HG03442 (cell line): Measurements from ENCODE around the gene GATA3.

Experiments
- ATAC-seq: cut with Tn5 transposase; IDR thresholded peaks from one replicate; pipeline ENCODE4 v1.9.1; 2021; ENCODE audit warnings: mild to moderate bottlenecking, moderate library complexity; ENCODE audit not compliant: unreplicated experiment

The GATA3 gene

GRCh38 chr10:8037941-8038894 lies 16.3 kb upstream of the GATA3 start:
- ATAC-seq: no peak

DNA sequence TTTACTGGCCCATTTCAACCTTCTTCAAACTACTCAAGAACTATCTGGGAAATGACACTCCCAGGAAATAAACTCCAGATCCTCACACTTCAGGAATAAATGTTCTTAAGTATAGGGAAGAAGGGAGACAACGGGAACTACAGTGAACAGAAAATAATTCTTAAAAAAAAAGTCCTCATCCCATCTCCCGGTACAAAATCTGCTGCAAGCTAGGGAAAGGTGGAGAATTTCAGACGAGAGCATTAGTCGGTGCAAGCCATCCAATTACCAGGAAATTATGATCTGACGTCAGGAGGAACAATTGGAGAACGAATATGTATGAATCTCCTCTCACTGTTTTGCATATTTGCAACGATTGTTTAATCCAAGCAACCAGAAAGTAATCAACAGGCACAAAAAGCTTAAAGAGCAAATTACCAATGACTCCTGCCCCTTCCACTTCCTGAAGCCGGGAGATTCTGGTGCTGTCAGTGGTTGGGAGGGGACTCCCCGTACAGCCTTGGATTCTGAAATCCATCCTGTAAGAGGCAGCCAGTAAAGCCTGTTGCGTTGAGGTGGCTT lies 15.1 kb upstream of the GATA3 start:
- ATAC-seq: no peak

- no peak for ATAC-seq
These were observed 13.8 kb upstream of the GATA3 start for GRCh38 chr10:8040651-8041050.

DNA sequence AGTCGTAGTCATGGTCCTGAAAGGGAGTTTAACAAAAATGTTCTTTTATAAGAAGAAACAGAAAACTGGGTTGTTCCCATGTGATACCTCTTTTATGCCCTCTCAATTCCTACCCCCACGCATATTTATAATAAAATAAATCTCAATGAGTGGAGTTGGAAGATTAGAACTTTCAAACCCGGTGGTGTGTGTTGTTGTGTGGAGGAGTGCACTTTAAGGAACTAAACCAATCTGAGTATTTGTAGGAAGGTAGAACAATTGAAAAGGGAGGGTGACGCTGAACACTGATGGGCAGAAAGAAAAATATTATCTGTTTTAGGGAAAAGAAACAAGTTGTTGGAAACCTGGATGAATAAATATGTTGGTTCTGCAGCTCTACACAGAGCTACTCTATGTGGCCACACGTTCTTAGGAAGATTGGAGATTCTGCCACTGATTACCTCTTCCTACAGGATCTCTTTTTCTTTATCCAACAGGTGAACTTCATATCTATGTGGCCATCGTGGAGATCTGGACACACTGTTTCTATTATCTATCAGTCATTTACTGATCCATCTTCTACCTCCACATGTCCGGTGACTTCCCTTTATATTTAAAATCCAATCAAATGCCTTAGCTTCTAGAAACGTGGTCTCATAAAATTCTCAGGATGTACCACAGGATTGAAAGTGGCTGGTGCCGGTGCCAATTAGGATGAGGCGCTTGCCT lies 13.1 kb upstream of the GATA3 start:
- ATAC-seq: no peak

GRCh38 chr10:8041992-8042720 lies 12.3 kb upstream of the GATA3 start:
- no peak for ATAC-seq

DNA sequence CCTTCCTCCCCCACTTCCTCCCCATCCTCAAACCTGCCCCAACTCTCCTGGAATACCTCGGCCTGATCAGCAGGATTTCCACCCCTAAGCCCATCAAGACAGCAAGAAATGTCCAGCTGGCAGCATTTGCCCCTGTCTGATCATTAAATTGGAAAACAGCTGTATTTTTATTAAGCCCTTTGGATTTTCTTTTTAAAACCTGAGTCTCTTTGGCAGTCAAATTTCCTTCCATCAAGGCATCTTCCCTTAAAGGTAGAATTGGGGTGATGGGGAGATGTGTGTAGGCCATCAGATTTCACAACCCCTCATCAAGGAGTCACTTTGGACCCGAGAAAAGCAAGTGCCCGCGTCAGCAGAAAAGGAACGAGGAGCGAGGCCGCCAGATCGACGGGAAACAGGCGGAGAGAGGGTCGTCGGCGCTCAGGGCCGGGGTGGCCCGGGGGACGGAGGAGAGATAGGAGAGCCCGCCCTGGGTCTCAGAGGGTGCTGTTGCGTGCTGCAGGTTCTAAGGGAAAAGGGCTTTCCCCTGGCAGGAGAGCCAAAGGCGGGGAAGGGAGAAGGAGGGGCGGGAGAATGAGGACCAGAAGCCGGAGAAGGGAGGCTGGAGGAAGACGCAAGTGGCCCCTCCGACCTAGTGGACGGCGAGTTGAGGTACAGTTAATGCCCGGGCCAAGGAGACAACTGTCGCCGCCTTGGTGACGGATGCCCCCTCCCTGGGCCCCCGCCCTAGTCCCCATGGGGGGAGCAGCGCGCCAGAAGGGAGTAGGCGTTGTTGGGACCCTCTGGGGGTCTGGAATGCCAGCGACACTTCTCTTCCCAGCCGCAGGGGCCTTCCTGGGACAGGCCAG lies 11.5 kb upstream of the GATA3 start:
- no peak for ATAC-seq

- no peak for ATAC-seq
These were observed 10.8 kb upstream of the GATA3 start for GRCh38 chr10:8043569-8044306.

- no peak for ATAC-seq
These were observed 10.1 kb upstream of the GATA3 start for GRCh38 chr10:8044331-8044907.

- ATAC-seq: no peak
These were observed 9.4 kb upstream of the GATA3 start for GRCh38 chr10:8044908-8045725.

GRCh38 chr10:8045726-8046494 lies 8.6 kb upstream of the GATA3 start:
- ATAC-seq: no peak

DNA sequence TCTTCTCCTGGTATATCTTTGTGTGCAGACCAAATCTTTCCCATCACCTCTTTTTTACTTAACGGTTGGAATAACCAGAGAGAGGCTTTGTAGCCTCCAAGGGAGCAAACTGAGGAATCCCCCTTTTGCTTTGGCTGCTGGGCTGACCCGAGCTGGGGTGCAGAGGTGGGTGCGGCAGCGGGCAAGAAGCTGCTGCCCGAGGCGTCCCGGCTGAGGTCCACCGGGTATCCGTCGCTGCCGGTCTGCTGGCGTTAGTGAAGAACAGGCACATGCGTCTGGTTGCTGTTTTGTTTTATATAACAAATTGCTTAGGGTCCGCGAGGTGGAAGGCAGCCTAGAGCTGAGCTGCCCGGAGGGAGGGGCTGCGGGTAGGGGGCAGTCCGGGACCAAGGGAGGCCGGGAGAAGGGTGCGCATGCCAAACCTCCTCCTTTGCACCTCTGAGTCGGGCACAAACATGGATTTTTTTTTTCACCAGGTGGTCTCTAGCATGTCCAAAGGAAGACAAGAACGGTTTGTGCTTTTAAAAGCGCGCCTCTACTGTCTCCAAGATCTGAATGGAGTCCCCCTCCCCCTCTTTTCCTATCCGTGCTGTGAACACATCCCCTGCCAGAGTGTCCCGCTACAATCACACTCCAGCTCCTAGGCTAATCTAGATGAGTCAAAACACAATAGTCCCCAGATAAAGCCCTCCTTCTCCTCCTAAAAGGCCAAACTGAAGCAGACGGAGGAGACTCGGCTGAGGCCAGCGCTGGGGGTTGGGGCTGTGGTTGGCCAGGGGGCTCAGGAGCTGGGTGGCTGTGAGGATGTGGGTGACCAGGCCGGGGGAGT lies 6.8 kb upstream of the GATA3 start:
- ATAC-seq: no peak

DNA sequence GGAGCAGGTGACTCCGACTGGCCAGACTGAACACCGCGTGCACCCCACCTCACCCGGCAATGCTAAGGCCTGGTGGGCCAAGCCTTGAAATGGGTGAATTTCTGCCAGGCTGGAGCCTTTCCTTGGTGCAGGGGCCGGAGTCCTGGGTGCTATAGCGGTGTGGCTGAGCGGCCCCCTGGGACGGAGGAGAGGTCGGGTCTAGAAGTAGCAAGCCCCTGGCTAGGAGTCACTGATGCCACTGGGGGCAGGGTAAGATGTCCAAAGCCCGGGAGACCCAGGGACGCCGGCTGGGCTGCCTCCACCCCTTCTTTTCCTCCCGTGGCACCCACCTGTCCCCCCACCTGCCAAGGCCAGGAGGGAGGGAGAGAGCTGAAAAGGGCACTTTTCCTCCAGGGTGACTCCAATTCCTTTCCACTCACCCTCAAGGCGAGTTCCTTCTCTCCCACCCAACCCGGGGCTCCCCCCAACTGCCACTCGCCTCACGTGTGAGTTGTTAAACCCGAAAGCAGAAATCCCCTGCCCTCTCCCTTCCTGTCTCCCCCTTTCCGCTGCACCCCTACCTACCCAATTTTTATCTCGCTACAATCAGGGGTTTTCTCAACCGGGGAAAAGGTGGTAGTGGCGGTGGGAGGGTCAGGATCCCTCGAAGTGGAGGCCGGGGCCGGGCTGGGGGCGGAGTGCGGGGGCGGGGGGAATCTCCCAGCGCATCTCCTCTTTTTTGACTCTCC lies 6.0 kb upstream of the GATA3 start:
- no peak for ATAC-seq

DNA sequence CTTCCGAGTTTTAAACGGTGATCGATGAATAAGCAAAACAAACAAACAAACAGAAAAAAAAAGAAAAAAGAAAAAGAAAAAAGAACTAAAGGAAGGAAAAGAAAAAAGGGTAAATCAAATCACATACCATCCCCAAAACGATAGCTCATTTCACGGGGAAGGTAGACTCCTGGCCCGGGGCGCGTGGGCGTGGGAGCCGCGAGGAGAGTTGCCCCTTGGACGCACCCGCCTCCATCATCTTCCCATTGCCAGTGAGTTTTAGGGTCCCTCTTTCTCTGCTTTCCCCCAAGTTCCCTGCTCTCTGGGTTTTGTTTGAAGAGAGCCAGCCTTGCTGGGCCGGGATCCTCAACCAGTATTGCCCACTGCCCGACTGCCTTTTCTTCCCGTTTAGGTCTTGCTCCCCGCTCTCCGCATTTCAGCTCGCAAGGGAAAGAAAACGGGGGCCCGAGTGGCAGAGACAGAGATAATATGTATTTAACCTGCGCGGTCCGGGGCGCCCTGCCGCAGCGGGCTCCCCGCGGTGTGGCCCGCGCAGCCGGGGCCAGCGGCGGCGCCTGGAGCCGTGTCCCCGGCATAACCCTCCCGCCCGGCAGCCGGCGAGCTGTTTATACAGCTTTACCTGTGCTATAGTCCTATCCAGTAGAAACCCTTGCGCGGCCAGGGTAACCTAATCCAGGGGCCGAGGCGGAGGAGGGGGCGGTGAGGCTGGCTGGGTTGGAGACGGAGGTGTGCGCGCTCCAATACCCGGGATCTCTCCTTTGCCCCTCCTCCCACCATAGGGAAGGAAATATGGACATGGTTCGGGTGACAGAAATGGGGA lies 5.2 kb upstream of the GATA3 start:
- ATAC-seq: no peak

- no peak for ATAC-seq
These were observed 4.5 kb upstream of the GATA3 start for GRCh38 chr10:8049865-8050555.
